GM12878 (cell line): Measurements from ENCODE around the gene MYO9B. TPM values are rescaled to one million over a fixed set of nuclear protein-coding genes. Genes with fewer than 3 reads are reported as not detected.
A peak's percentile ranks its signal among the peaks of the same experiment; 100 is the strongest.

Experiments used
- ATAC-seq: fragments of 200-7000 bp; cut with Tn5 transposase; 3 replicates; pipeline ENCODE4 v1.9.1; 2020; ENCODE audit warnings: mild to moderate bottlenecking, moderate library complexity
- BruUV-seq: library from RNA; stranded (reverse); fragments of 400-500 nt; replicated peaks from 2 replicates; lab custom pipeline; 2021; lab: Mats Ljungman, UMichigan
- CTCF ChIA-PET: fragments of 300-600 bp; sonication (Branson Sonifier 250); formaldehyde crosslinking; extraction: SDS; loops from one replicate; lab custom pipeline; 2021; ENCODE audit warnings: inconsistent platforms; lab: Yijun Ruan, JAX
- POLR2A ChIA-PET: fragments of 350-600 bp; formaldehyde crosslinking; extraction: SDS; loops from one replicate; lab custom pipeline; 2021; ENCODE audit warnings: inconsistent platforms; lab: Charles Lee
- RAD21 ChIA-PET: fragments of 300-600 bp; sonication (Branson Sonifier 250); formaldehyde crosslinking; loops from one replicate; lab custom pipeline; 2023; ENCODE audit warnings: antibody characterized with exemption; ENCODE audit not compliant: unreplicated experiment; lab: Charles Lee
- SMC1A ChIA-PET: fragments of 300-600 bp; sonication (Branson Sonifier 250); formaldehyde crosslinking; loops from one replicate; lab custom pipeline; 2023; ENCODE audit not compliant: unreplicated experiment, uncharacterized antibody; lab: Charles Lee
- DNase-seq: peaks from one replicate; pipeline ENCODE4 v3.0.0-alpha.2; 2011; ENCODE audit warnings: low read depth, low spot score
- FAIRE-seq: peaks from 3 replicates; lab custom pipeline; 2011; peaks lifted over from hg19 to GRCh38; lab: Jason Lieb, UNC
- H2AFZ ChIP-seq: 2 replicates; pipeline ENCODE4 v1.6.0; 2011; ENCODE audit warnings: low read depth, low read length, control low read depth; ENCODE audit not compliant: control insufficient read depth
- H3K27ac ChIP-seq: 2 replicates; pipeline ENCODE4 v1.5.1; 2011; ENCODE audit warnings: control low read depth; ENCODE audit not compliant: control insufficient read depth, insufficient read depth
- H3K27me3 ChIP-seq, 2 experiments: replicated peaks in 1 of 2; 2 replicates each; pipeline versions ENCODE4 v1.6.0 to v1.6.1; 2011; ENCODE audit warnings: low read length in 1 of 2; ENCODE audit not compliant: control insufficient read depth in 2 of 2, insufficient read depth in 2 of 2
- H3K36me3 ChIP-seq, 2 experiments: 2 replicates each; pipeline ENCODE4 v1.5.1; 2011; ENCODE audit warnings: low read length in 1 of 2; ENCODE audit not compliant: control insufficient read depth in 2 of 2, insufficient read depth in 2 of 2
- H3K4me1 ChIP-seq: 2 replicates; pipeline ENCODE4 v1.6.1; 2011; ENCODE audit warnings: mild to moderate bottlenecking, low read length, moderate library complexity, mixed read lengths; ENCODE audit not compliant: control insufficient read depth, insufficient read depth
- H3K4me2 ChIP-seq: 2 replicates; pipeline ENCODE4 v1.6.0; 2011; ENCODE audit warnings: control low read depth; ENCODE audit not compliant: control insufficient read depth, insufficient read depth
- H3K4me3 ChIP-seq: fragments of 200-600 bp; sonication (generic); 2 replicates; pipeline ENCODE4 v1.5.1; 2016
- H3K79me2 ChIP-seq: 2 replicates; pipeline ENCODE4 v1.6.0; 2011; ENCODE audit warnings: low read length; ENCODE audit not compliant: control insufficient read depth, insufficient read depth
- H3K9ac ChIP-seq: 2 replicates; pipeline ENCODE4 v1.8.0; 2011; ENCODE audit warnings: low read length, control low read depth, mixed read lengths; ENCODE audit not compliant: control insufficient read depth, insufficient read depth
- H3K9me3 ChIP-seq: replicated peaks from 3 replicates; pipeline ENCODE4 v1.5.1; 2011; ENCODE audit warnings: mild to moderate bottlenecking, low read length; ENCODE audit not compliant: control insufficient read depth, insufficient read depth
- H4K20me1 ChIP-seq: 2 replicates; pipeline ENCODE4 v1.6.0; 2011; ENCODE audit not compliant: control insufficient read depth, insufficient read depth
- CREB1 ChIP-seq: IDR thresholded peaks from 2 replicates; pipeline ENCODE4 v1.6.1; 2012; ENCODE audit warnings: low read depth, mild to moderate bottlenecking, inconsistent platforms
- EED ChIP-seq: sonication (generic); IDR thresholded peaks from 2 replicates; pipeline ENCODE4 v1.6.1; 2016; ENCODE audit warnings: antibody characterized with exemption, low read depth
- ETV6 ChIP-seq, 2 experiments: fragments of 450-650 bp in 1 of 2; IDR thresholded peaks in 1 of 2; conservative IDR thresholded peaks in 1 of 2; 2 replicates each; pipeline ENCODE4 v1.6.1; 2014; ENCODE audit warnings: antibody characterized with exemption in 1 of 2, borderline replicate concordance in 1 of 2, low read depth in 1 of 2, mild to moderate bottlenecking in 1 of 2, moderate library complexity in 1 of 2
- HDGF ChIP-seq: fragments of 450-650 bp; IDR thresholded peaks from 2 replicates; pipeline ENCODE4 v1.6.1; 2016; ENCODE audit warnings: antibody characterized with exemption
- IKZF2 ChIP-seq, 2 experiments: fragments of 450-650 bp; IDR thresholded peaks; 2 replicates each; pipeline ENCODE4 v1.6.1; 2017; ENCODE audit warnings: mild to moderate bottlenecking in 2 of 2, moderate library complexity in 2 of 2
- LARP7 ChIP-seq: fragments of 450-650 bp; IDR thresholded peaks from 2 replicates; pipeline ENCODE4 v1.6.1; 2017; ENCODE audit warnings: mild to moderate bottlenecking
- MEF2B ChIP-seq: fragments of 450-650 bp; IDR thresholded peaks from 2 replicates; pipeline ENCODE4 v1.6.1; 2018; ENCODE audit warnings: mild to moderate bottlenecking, moderate library complexity; ENCODE audit not compliant: partially characterized antibody, poor library complexity, severe bottlenecking
- MTA2 ChIP-seq: fragments of 450-650 bp; IDR thresholded peaks from 2 replicates; pipeline ENCODE4 v1.6.1; 2016; ENCODE audit warnings: low read depth, mild to moderate bottlenecking, moderate library complexity
- PAX5 ChIP-seq: IDR thresholded peaks from 2 replicates; pipeline ENCODE4 v1.6.1; 2011; ENCODE audit warnings: low read depth, low read length, borderline replicate concordance
- POLR2A ChIP-seq: IDR thresholded peaks from 2 replicates; pipeline ENCODE4 v1.6.1; 2011; ENCODE audit warnings: low read depth, mild to moderate bottlenecking, low read length
- POLR2AphosphoS5 ChIP-seq: IDR thresholded peaks from 2 replicates; pipeline ENCODE4 v1.6.1; 2011; ENCODE audit warnings: mild to moderate bottlenecking, low read length, inconsistent platforms
- RFX5 ChIP-seq: IDR thresholded peaks from 2 replicates; pipeline ENCODE4 v1.6.1; 2011; ENCODE audit warnings: low read depth, low read length, improper control_type of control experiment
- RUNX3 ChIP-seq: IDR thresholded peaks from 2 replicates; pipeline ENCODE4 v1.6.1; 2012; ENCODE audit warnings: low read length, inconsistent platforms
- WGBS: methylation state at CpG from one replicate; pipeline ENCODE4 v1.1.6; 2016; ENCODE audit warnings: low lambda C conversion rate; ENCODE audit not compliant: insufficient replicate concordance, insufficient coverage; ENCODE audit errors: missing lambda C conversion rate; 5-methylcytosine and 5-hydroxymethylcytosine counted together
- in situ Hi-C: fragments of 300-500 bp; cut with MboI; formaldehyde crosslinking; loops from 9 replicates; pipeline ENCODE4 v1.14.3; 2018; ENCODE audit warnings: mixed read lengths
- intact Hi-C: fragments of 100-400 bp; cut with micrococcal nuclease; formaldehyde crosslinking; loops from one replicate; pipeline ENCODE4 v1.14.2; 2022; ENCODE audit not compliant: unreplicated experiment
- polyA plus RNA-seq, 11 experiments: library from polyadenylated mRNA; depleted of rRNA in 4 of 11; unstranded in 6 of 11; stranded (reverse) in 5 of 11; fragments of >200 nt; fragmentation: Nextera tagmentation in 4 of 11; fragmentation: Illumina TruSeq in 1 of 11; extraction: Ambion mirVana in 4 of 11; extraction: Trizol in 1 of 11; gene quantifications; 1 replicate in 1 of 11; 2 replicates in 10 of 11; pipeline versions ENCODE4 v1.2.1 to v1.2.3, GENCODE V29; 2011 to 2016; ENCODE audit warnings: inconsistent platforms in 2 of 11, missing spikeins in 2 of 11, low read depth in 1 of 11
- total RNA-seq, 4 experiments: library from RNA; depleted of rRNA in 3 of 4; stranded (reverse); fragments of >200 nt in 3 of 4; fragmentation: Illumina TruSeq in 1 of 4; extraction: Trizol in 1 of 4; gene quantifications; 2 replicates each; pipeline versions ENCODE4 v1.2.1 to v1.2.3, GENCODE V29; 2013 to 2021
- TF ChIP-seq, protein P1 (sequence below), 3 experiments: IDR thresholded peaks in 2 of 3; conservative IDR thresholded peaks in 1 of 3; 2 replicates each; pipeline ENCODE4 v1.5.1; 2011; ENCODE audit warnings: low read depth in 3 of 3, low read length in 3 of 3, mild to moderate bottlenecking in 3 of 3, control low read depth in 2 of 3, moderate library complexity in 2 of 3, inconsistent platforms in 1 of 3, mixed read lengths in 1 of 3; ENCODE audit not compliant: control insufficient read depth in 2 of 3, insufficient read depth in 1 of 3; ENCODE audit errors: extremely low read depth in 1 of 3
- TF ChIP-seq, protein P2 (sequence below): fragments of 450-650 bp; IDR thresholded peaks from 2 replicates; pipeline ENCODE4 v1.6.1; 2017; ENCODE audit warnings: low read depth, mild to moderate bottlenecking, moderate library complexity

Gene MYO9B
- total and polyA plus RNA-seq, 10 of the 15 experiments (the other 5 are each of a cell fraction or from before 2014, with no cell fraction given), result 5.4 to 165 (median 45.8) TPM

DNA sequence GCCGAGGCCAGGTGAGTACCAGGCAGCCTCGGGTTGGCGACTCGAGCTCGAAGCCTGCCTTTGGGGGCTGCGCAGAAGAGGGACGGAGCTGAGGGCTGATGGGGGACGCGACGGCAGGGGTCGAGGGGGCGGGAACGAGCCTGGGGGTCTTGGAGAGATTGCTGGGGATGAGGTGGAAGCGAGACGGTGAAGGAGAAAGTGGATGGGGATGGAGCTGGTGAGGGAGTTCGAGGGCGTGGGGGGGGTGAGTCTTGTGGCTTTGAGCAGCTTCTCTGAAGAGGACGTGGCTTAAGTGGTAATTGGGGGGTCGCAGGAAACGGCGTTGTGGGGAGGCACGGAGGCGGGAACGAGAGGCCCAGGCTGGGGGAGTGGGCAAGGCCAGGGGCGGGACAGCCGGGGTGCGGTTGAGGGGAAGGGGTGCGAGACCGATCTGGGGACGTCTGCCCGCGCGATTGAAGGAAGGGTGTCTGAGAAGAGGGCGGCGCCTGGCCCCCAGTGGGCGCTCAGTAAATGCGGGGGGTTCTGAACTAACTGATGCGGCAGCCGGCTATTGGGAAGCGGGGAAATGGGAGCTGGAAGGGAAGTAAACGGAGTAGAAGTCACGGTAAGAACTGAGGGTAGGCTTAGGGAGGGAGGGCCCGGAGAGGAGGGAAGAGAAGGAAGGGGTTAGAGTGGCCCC lies 426 bp downstream of the MYO9B start:
- Histone ChIP-seq H3K4me2 (peak overlapping the region; percentile 88), H3K27me3 (no peaks in the 10 kb centered on the region), H3K4me1 (peaks cover 36% of the 10 kb centered on the region), H2AFZ (no peak overlapping the region), H3K36me3 (peaks cover 3% of the 10 kb centered on the region in 2 experiments; a peak in 2 of 4 replicates), H3K27ac (peak overlapping the region; percentile 87), H3K4me3 (peak overlapping the region; percentile 93), H3K9me3 (no peaks in the 10 kb centered on the region), H3K9ac (peak overlapping the region; percentile 83), H3K79me2 (peaks cover 91% of the 10 kb centered on the region), H4K20me1 (peaks cover 5% of the 10 kb centered on the region)
- under 1% methylated on average over 35 of the region's 43 CpGs for WGBS
- ChIA-PET CTCF (interaction anchor here (0.6 to 2.3 kb wide), 8 partner anchors 8 to 206 kb away, joined by 3 to 7 read pairs (median 4); partner anchors contain the start of genes ANKLE1 and BABAM1), POLR2A (interaction anchor here (0.6 to 8.5 kb wide), 11 partner anchors 7 to 415 kb away, joined by 3 to 111 read pairs (median 3); partner anchors contain the start of genes ANKLE1 and BST2), SMC1A (interaction anchor here (0.6 to 11.7 kb wide), 6 partner anchors 9 to 108 kb away, joined by 3 to 88 read pairs (median 4); no protein-coding TSS in a partner anchor), RAD21 (interaction anchor here (0.6 to 7.7 kb wide), 9 partner anchors 34 to 356 kb away, joined by 3 to 91 read pairs (median 5); partner anchors contain the start of genes NWD1 and USE1)
- intact Hi-C loops, result loop anchor here (1.0 to 2.0 kb wide), 3 partner anchors 59 to 191 kb away; partner anchors contain the start of gene BABAM1
- BruUV-seq, result no TSS peak
- no peak for FAIRE-seq
- in situ Hi-C loops, result no loop called here
- DNase-seq, result no peak
- TF ChIP-seq IKZF2 (IDR thresholded peaks at IDR 0.05) (0 out of 4 replicates have a peak, but pooled peaks have one; percentile 17 to 22), PAX5 (no peak), EED (peak; percentile 35; the same call in 1 of the 2 replicates), RFX5 (no peak), MTA2 (0 out of 2 replicates have a peak, but pooled peaks have one; percentile 8), POLR2AphosphoS5 (0 out of 2 replicates have a peak, but pooled peaks have one; percentile 32), MEF2B (peak; percentile 9), RUNX3 (peak; percentile 70), POLR2A (peak; percentile 5), LARP7 (peak; percentile 11; the same call in 1 of the 2 replicates), HDGF (peak; percentile 71; the same call in 1 of the 2 replicates), ETV6 (conservative IDR thresholded peaks at IDR 0.05 in 1 of 2, IDR thresholded peaks at IDR 0.05 in 1 of 2; ENCODE audit: borderline replicate concordance in 1 of 2, low read depth in 1 of 2) (no peak), CREB1 (0 out of 2 replicates have a peak, but pooled peaks have one; percentile 31)
- TF ChIP-seq, protein P1, sequence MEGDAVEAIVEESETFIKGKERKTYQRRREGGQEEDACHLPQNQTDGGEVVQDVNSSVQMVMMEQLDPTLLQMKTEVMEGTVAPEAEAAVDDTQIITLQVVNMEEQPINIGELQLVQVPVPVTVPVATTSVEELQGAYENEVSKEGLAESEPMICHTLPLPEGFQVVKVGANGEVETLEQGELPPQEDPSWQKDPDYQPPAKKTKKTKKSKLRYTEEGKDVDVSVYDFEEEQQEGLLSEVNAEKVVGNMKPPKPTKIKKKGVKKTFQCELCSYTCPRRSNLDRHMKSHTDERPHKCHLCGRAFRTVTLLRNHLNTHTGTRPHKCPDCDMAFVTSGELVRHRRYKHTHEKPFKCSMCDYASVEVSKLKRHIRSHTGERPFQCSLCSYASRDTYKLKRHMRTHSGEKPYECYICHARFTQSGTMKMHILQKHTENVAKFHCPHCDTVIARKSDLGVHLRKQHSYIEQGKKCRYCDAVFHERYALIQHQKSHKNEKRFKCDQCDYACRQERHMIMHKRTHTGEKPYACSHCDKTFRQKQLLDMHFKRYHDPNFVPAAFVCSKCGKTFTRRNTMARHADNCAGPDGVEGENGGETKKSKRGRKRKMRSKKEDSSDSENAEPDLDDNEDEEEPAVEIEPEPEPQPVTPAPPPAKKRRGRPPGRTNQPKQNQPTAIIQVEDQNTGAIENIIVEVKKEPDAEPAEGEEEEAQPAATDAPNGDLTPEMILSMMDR (IDR thresholded peaks at IDR 0.05 in 2 of 3, conservative IDR thresholded peaks at IDR 0.05 in 1 of 3; ENCODE audit: control insufficient read depth in 2 of 3, extremely low read depth in 1 of 3, insufficient read depth in 1 of 3, low read depth in 3 of 3, low read length in 3 of 3), result 0 out of 6 replicates have a peak, but pooled peaks of 1 of the 3 experiments have one; percentile 2
- TF ChIP-seq, protein P2, sequence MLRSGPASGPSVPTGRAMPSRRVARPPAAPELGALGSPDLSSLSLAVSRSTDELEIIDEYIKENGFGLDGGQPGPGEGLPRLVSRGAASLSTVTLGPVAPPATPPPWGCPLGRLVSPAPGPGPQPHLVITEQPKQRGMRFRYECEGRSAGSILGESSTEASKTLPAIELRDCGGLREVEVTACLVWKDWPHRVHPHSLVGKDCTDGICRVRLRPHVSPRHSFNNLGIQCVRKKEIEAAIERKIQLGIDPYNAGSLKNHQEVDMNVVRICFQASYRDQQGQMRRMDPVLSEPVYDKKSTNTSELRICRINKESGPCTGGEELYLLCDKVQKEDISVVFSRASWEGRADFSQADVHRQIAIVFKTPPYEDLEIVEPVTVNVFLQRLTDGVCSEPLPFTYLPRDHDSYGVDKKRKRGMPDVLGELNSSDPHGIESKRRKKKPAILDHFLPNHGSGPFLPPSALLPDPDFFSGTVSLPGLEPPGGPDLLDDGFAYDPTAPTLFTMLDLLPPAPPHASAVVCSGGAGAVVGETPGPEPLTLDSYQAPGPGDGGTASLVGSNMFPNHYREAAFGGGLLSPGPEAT, result 0 out of 2 replicates have a peak, but pooled peaks have one; percentile 13
- ATAC-seq, result no peak
